Loucy (cell line): Measurements from ENCODE around the gene STAT4.

Source experiments
- H2AFZ ChIP-seq: fragments of 200-600 bp; sonication (generic); 2 replicates; pipeline ENCODE4 v1.6.0; 2016; ENCODE audit warnings: antibody characterized with exemption, mild to moderate bottlenecking, low read length, moderate library complexity
- H3F3A ChIP-seq: fragments of 200-600 bp; 2 replicates; pipeline ENCODE4 v1.6.0; 2016; ENCODE audit warnings: antibody characterized with exemption, low read depth, mild to moderate bottlenecking
- H3K27me3 ChIP-seq: fragments of 200-600 bp; sonication (generic); 2 replicates; pipeline ENCODE4 v1.6.1; 2014; ENCODE audit warnings: low read length, mild to moderate bottlenecking; ENCODE audit not compliant: insufficient read depth, poor library complexity, severe bottlenecking
- H3K36me3 ChIP-seq: fragments of 200-600 bp; sonication (generic); 2 replicates; pipeline ENCODE4 v1.6.1; 2016; ENCODE audit warnings: low read length; ENCODE audit not compliant: insufficient read depth
- H3K4me1 ChIP-seq: fragments of 200-600 bp; sonication (generic); 2 replicates; pipeline ENCODE4 v1.5.1; 2014; ENCODE audit warnings: low read length, mild to moderate bottlenecking; ENCODE audit not compliant: insufficient read depth, poor library complexity, severe bottlenecking
- H3K4me2 ChIP-seq: fragments of 200-600 bp; sonication (generic); 2 replicates; pipeline ENCODE4 v1.6.0; 2014; ENCODE audit warnings: antibody characterized with exemption, low read length, low read depth, mild to moderate bottlenecking; ENCODE audit not compliant: poor library complexity, severe bottlenecking
- H3K4me3 ChIP-seq: fragments of 200-600 bp; sonication (generic); 2 replicates; pipeline ENCODE4 v1.5.1; 2014; ENCODE audit warnings: low read length, mild to moderate bottlenecking, mixed read lengths; ENCODE audit not compliant: poor library complexity, severe bottlenecking
- H3K79me2 ChIP-seq: fragments of 200-600 bp; sonication (generic); 2 replicates; pipeline ENCODE4 v1.6.1; 2014; ENCODE audit warnings: low read length; ENCODE audit not compliant: insufficient read depth
- H3K9ac ChIP-seq: fragments of 200-600 bp; sonication (generic); 2 replicates; pipeline ENCODE4 v1.6.0; 2014; ENCODE audit warnings: mild to moderate bottlenecking, low read depth, low read length, moderate library complexity; ENCODE audit not compliant: poor library complexity, severe bottlenecking
- H3K9me2 ChIP-seq: fragments of 200-600 bp; sonication (generic); replicated peaks from 2 replicates; pipeline ENCODE4 v1.6.1; 2016; ENCODE audit warnings: low read depth, low read length, mixed read lengths
- H3K9me3 ChIP-seq: fragments of 200-600 bp; sonication (generic); 2 replicates; pipeline ENCODE4 v1.6.1; 2014; ENCODE audit warnings: mild to moderate bottlenecking, antibody characterized with exemption, low read length, low read depth; ENCODE audit not compliant: insufficient read depth
- H4K20me1 ChIP-seq: fragments of 200-600 bp; sonication (generic); 2 replicates; pipeline ENCODE4 v1.6.0; 2014; ENCODE audit warnings: antibody characterized with exemption, low read length, mild to moderate bottlenecking; ENCODE audit not compliant: insufficient read depth, poor library complexity, severe bottlenecking
- CTCF ChIP-seq: fragments of 200-600 bp; sonication (generic); conservative IDR thresholded peaks from 2 replicates; pipeline ENCODE4 v1.5.1; 2014; ENCODE audit warnings: mild to moderate bottlenecking, antibody characterized with exemption, low read length
- EZH2phosphoT487 ChIP-seq: fragments of 200-600 bp; IDR thresholded peaks from 2 replicates; pipeline ENCODE4 v1.6.1; 2018; ENCODE audit warnings: antibody characterized with exemption, mild to moderate bottlenecking, moderate library complexity, borderline replicate concordance

The STAT4 gene

DNA sequence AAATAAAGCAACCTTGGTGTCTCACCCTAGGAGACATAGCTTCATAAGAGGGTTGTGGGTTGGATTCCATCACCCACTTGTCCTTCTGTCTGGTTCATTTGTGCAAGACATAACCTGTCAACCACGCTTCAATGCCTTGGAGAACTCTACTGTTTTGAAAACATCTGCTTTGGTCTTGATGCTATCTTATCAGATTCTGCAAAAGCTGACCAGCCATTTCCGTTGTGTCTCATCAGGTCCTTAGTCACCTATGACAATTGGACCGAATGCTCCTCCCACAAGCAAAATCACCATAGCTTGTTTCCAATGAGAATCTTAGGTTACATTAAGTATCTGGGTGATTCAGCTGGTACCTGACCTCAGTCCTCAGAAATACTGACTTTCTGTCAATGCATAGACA is 35.4 kb downstream of the STAT4 start:
- TF ChIP-seq CTCF, result no peak
- Histone ChIP-seq H3K4me3 (no peak overlapping the region), H3K27me3 (no peaks in the 10 kb centered on the region), H2AFZ (no peak overlapping the region), H3K4me2 (no peak overlapping the region), H3K9me2 (no peaks in the 10 kb centered on the region), H3K9me3 (no peaks in the 10 kb centered on the region), H3F3A (no peaks in the 10 kb centered on the region), H3K9ac (no peak overlapping the region), H4K20me1 (no peaks in the 10 kb centered on the region), H3K36me3 (no peaks in the 10 kb centered on the region), H3K79me2 (no peaks in the 10 kb centered on the region), H3K4me1 (peaks cover 33% of the 10 kb centered on the region)

DNA sequence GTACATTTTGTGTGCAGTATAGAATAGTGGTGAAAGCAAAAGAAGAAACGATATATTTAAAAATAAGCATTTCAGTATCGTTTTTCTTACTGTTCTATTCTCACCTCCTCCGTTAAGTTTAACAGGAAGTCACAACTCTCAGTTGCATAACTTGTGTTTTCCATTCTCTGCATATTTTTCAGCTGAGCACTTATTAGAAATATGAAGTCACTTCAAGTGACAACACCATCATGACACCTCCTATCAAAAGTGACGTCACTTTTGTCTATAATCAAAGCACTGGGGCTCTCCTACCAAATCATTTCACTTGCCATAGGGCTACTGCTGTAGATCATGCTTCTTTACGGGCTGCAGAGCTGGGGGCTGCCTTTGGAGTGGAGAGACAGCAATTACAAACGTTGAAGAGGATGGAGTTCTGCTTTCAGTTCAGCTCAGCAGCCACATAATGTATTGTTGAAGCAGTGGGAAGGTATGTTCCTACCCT is 36.3 kb downstream of the STAT4 start:
- no peak overlapping the region for H2AFZ ChIP-seq
- no peaks in the 10 kb centered on the region for H4K20me1 ChIP-seq
- H3K4me2 ChIP-seq, result no peak overlapping the region
- no peaks in the 10 kb centered on the region for H3K79me2 ChIP-seq
- no peak overlapping the region for H3K4me3 ChIP-seq
- H3K9ac ChIP-seq, result no peak overlapping the region
- no peaks in the 10 kb centered on the region for H3K27me3 ChIP-seq
- peaks cover 33% of the 10 kb centered on the region for H3K4me1 ChIP-seq
- no peaks in the 10 kb centered on the region for H3K9me2 ChIP-seq
- TF ChIP-seq CTCF, result no peak
- TF ChIP-seq EZH2phosphoT487, result no peak
- no peaks in the 10 kb centered on the region for H3F3A ChIP-seq
- H3K36me3 ChIP-seq, result no peaks in the 10 kb centered on the region
- H3K9me3 ChIP-seq, result no peaks in the 10 kb centered on the region

GRCh38 chr2:191113761-191114160 is 37.0 kb downstream of the STAT4 start:
- TF ChIP-seq CTCF (no peak), EZH2phosphoT487 (no peak)
- H3K9me3 ChIP-seq, result no peaks in the 10 kb centered on the region
- H3K4me1 ChIP-seq, result peaks cover 33% of the 10 kb centered on the region
- no peaks in the 10 kb centered on the region for H3K79me2 ChIP-seq
- H3K4me2 ChIP-seq, result no peak overlapping the region
- no peak overlapping the region for H3K9ac ChIP-seq
- no peaks in the 10 kb centered on the region for H4K20me1 ChIP-seq
- no peak overlapping the region for H3K4me3 ChIP-seq
- H3K27me3 ChIP-seq, result no peaks in the 10 kb centered on the region
- H3K9me2 ChIP-seq, result no peaks in the 10 kb centered on the region
- H3K36me3 ChIP-seq, result no peaks in the 10 kb centered on the region
- H2AFZ ChIP-seq, result no peak overlapping the region
- H3F3A ChIP-seq, result no peaks in the 10 kb centered on the region
